GM18873 (cell line): ENCODE results near the gene TBKBP1.

Experiments used
- ATAC-seq: cut with Tn5 transposase; IDR thresholded peaks from one replicate; pipeline ENCODE4 v1.9.1; 2021; ENCODE audit warnings: mild to moderate bottlenecking, moderate library complexity, moderate number of reproducible peaks; ENCODE audit not compliant: unreplicated experiment, low FRiP score

Gene TBKBP1

GRCh38 chr17:47697906-47698711 lies 4.1 kb downstream of the TBKBP1 start:
- ATAC-seq, result no peak

GRCh38 chr17:47698749-47699535 lies 5.0 kb downstream of the TBKBP1 start:
- no peak for ATAC-seq

GRCh38 chr17:47699536-47699840 lies 5.5 kb downstream of the TBKBP1 start:
- no peak for ATAC-seq

- ATAC-seq, result no peak
Measured at GRCh38 chr17:47700471-47701449, 6.8 kb downstream of the TBKBP1 start.

- no peak for ATAC-seq
Measured at GRCh38 chr17:47701608-47702007, 7.6 kb downstream of the TBKBP1 start.

DNA sequence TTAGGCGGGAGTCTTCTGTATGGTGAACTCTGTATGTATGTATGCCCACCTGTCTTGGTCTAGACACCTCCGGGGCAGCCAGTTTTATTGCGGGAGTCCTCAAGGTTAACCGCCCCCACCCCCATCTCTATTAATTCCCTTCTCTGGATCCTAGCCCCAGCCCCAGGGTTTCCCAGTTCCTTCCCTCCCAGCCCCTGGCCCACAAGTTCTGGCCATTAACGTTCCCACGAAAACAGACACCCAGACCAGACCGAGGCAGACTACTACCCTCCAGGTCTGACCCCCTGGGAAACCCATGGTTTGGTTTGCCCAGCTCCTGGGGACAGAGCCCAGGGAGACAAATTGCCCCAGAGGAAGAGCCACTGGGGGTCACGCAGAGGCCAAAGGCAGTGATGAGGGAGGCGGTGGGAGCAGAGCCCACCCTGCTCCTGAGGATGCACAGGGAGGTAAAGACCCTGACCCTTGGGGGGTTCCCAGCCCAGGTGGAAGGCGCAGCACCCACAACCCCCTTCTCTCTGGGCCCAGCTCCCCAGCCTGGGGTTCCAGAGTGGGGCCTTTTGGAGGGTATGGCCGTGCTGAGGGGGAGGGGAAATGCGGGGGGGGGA lies 8.5 kb downstream of the TBKBP1 start:
- no peak for ATAC-seq

GRCh38 chr17:47703191-47703591 lies 9.2 kb downstream of the TBKBP1 start:
- ATAC-seq, result no peak

GRCh38 chr17:47703671-47704070 lies 9.7 kb downstream of the TBKBP1 start:
- ATAC-seq, result no peak

DNA sequence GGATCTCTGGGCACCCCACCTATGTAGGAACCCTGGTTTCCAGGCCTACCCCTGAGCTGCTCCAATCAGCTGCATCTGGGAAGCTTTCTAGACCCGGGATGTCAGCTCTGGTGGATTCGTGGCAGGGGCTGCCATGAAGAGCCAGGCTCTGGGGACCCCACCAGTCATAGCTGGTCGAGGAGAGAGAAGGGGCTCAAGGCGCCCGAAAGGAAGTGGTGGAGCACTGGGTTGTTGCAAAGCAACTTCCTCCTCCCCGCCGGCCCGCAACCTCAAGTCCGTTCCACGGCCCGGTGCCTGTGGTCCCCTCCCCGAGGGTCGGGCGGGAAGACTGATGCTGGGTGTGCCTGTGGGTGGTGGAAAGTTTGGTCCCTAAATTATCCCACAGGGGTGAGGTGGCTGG lies 10.2 kb downstream of the TBKBP1 start:
- ATAC-seq, result no peak

- no peak for ATAC-seq
Measured at GRCh38 chr17:47704736-47705135, 10.8 kb downstream of the TBKBP1 start.

GRCh38 chr17:47705536-47706530 lies 11.9 kb downstream of the TBKBP1 start:
- ATAC-seq, result no peak

GRCh38 chr17:47707056-47707804 lies 13.3 kb downstream of the TBKBP1 start:
- ATAC-seq, result no peak

DNA sequence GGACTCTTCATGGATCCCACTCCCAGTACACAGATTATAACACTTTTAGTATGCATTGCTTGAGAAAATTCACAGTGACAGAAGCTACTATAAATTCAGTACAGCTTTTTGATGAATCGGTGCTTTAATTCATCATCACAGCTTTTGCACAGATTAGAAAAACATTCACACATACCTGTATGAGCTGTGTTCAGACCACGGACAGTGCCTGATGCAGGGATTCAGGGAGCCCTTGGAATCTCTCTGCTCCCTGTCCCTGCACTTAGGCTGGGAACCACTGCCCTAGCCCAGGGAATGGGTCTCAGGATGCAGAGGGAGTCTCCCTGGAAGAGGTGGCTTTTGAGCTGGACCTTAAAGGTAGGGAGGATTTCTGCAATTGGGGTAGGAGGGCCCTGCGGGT lies 13.9 kb downstream of the TBKBP1 start:
- ATAC-seq, result no peak

- no peak for ATAC-seq
Measured at GRCh38 chr17:47708312-47708863, 14.4 kb downstream of the TBKBP1 start.

DNA sequence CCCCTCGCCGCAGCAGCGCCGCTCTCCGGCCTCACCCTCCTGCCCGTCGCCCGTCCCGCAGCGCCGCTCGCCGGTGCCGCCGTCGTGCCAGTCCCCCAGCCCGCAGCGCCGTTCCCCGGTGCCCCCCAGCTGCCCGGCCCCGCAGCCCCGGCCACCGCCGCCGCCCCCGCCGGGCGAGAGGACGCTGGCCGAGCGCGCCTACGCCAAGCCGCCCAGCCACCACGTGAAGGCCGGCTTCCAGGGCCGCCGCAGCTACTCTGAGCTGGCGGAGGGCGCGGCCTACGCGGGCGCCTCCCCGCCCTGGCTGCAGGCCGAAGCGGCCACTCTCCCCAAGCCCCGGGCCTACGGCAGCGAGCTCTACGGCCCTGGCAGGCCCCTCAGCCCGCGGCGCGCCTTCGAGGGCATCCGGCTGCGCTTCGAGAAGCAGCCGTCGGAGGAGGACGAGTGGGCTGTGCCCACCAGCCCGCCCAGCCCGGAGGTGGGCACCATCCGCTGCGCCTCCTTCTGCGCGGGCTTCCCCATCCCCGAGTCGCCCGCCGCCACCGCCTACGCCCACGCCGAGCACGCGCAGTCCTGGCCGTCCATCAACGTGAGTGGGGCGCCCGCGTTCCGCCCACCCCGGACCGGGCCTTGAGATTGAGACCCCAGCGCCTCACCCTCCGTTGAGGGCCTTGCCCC lies 15.0 kb downstream of the TBKBP1 start:
- no peak for ATAC-seq

- no peak for ATAC-seq
Measured at GRCh38 chr17:47709594-47709993, 15.6 kb downstream of the TBKBP1 start.

GRCh38 chr17:47711366-47712099 lies 17.6 kb downstream of the TBKBP1 start:
- no peak for ATAC-seq
